ENCODE measurements around the gene ADAP1. TPM values are rescaled to one million over a fixed set of nuclear protein-coding genes. Genes with fewer than 3 reads are reported as not detected.

ADAP1 gene
- total RNA-seq, 1 experiment from 2014 or later = 6.2 TPM

DNA sequence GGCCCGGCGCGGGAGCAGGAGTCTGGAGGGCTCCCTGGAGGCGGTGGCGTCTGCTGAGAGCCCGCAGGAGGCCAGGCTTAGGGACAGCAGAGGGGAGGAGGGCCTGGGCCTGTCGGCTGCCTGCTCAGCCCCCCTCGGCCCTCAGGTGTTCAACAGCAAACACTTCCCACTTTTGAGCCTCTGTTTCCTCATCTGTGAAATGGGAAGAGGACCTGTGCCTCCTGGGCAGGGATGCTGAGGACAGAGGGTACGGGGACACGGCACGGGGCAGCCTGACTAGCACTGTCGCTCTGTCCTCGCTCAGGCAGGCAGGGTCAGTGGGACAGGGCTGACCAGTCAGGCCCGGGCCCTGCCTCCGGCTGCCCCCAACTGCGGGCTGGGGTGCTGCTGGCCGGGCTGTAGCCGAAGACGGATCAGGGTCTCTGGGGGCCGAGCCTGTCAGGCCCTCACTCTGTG lies 29.2 kb upstream of the ADAP1 start:
- Histone ChIP-seq H3K9ac (ENCODE audit: extremely low read depth, insufficient read length, low read length) (no peak overlapping the region), H2AFZ (ENCODE audit: low read length) (no peak overlapping the region), H3K27ac (ENCODE audit: insufficient read length, low read depth, low read length) (no peak overlapping the region), H3K4me2 (ENCODE audit: insufficient read depth, insufficient read length, low read length) (no peak overlapping the region), H3K18ac (ENCODE audit: insufficient read length, low read depth, low read length) (no peak overlapping the region), H2AK5ac (ENCODE audit: insufficient read length, low read length) (no peak overlapping the region), H3K4me1 (ENCODE audit: insufficient read depth, low read length) (no peaks in the 10 kb centered on the region), H3K23me2 (ENCODE audit: insufficient read length, low read depth, low read length, poor library complexity, severe bottlenecking) (no peaks in the 10 kb centered on the region), H3K79me1 (ENCODE audit: insufficient read depth, low read depth, low read length, poor library complexity, severe bottlenecking) (no peaks in the 10 kb centered on the region), H4K5ac (ENCODE audit: insufficient read length, low read depth, low read length) (no peak overlapping the region), H3K9me3 (ENCODE audit: control insufficient read depth, low read depth, low read length) (no peaks in the 10 kb centered on the region), H4K20me1 (ENCODE audit: control insufficient read depth, insufficient read depth, insufficient read length) (no peaks in the 10 kb centered on the region), H3K27me3 (ENCODE audit: insufficient read depth, low read length) (no peaks in the 10 kb centered on the region), H2BK120ac (ENCODE audit: low read depth, low read length, poor library complexity, severe bottlenecking) (no peak overlapping the region), H2BK15ac (ENCODE audit: low read depth, low read length) (no peak overlapping the region), H3K56ac (ENCODE audit: insufficient read length, low read depth, low read length) (no peak overlapping the region), H4K8ac (replicated peaks; ENCODE audit: insufficient read length, low read depth, low read length) (no peak overlapping the region), H3T11ph (ENCODE audit: low read length) (no peak overlapping the region), H2BK12ac (ENCODE audit: insufficient read length, low read depth, low read length) (no peak overlapping the region), H3K4ac (ENCODE audit: low read depth, low read length) (no peak overlapping the region), H3K14ac (ENCODE audit: insufficient read depth, low read length) (no peak overlapping the region; the same call in 1 of the 2 replicates), H2BK20ac (ENCODE audit: low read depth, low read length, poor library complexity, severe bottlenecking) (no peak overlapping the region), H2BK5ac (ENCODE audit: insufficient read length, low read length) (no peak overlapping the region), H4K91ac (ENCODE audit: insufficient read length, low read depth, low read length) (no peak overlapping the region), H3K23ac (ENCODE audit: insufficient read length, low read depth, low read length) (no peak overlapping the region), H3K79me2 (ENCODE audit: insufficient read depth, low read length) (no peaks in the 10 kb centered on the region)
- no peak for TF ChIP-seq CTCF (conservative IDR thresholded peaks at IDR 0.05)
- Mint-ChIP-seq H3K36me3 (ENCODE audit: insufficient read depth in 1 of 3, low read depth in 3 of 3) (no peaks in the 10 kb centered on the region), H3K4me1 (peaks cover 2 to 6% of the 10 kb centered on the region in 2 experiments; a peak in 2 of 4 replicates), H3K4me3 (no peak overlapping the region), H3K9me3 (no peaks in the 10 kb centered on the region), H3K27ac (no peak overlapping the region), H3K27me3 (ENCODE audit: low read depth) (peaks cover 3% of the 10 kb centered on the region; the same call in 1 of the 2 replicates)
- no CpG with 5 or more reads among the region's 20 CpGs for WGBS (ENCODE audit: extremely low coverage, insufficient read length, low lambda C conversion rate)
- no peak for DNase-seq

All from H9 (cell line).